PC-9 (cell line): ENCODE data around the gene RNF4. TPM values are rescaled to one million over a fixed set of nuclear protein-coding genes. Genes with fewer than 3 reads are reported as not detected.

Experiments used
- BruUV-seq: library from RNA; stranded (reverse); fragments of 400-500 nt; replicated peaks from 2 replicates; lab custom pipeline; 2021; lab: Mats Ljungman, UMichigan
- CTCF ChIA-PET: fragments of 300-600 bp; sonication (Branson Sonifier 250); formaldehyde crosslinking; loops from one replicate; lab custom pipeline; 2022; ENCODE audit warnings: antibody characterized with exemption; lab: Charles Lee
- POLR2A ChIA-PET: fragments of 300-600 bp; sonication (Branson Sonifier 250); formaldehyde crosslinking; loops from one replicate; lab custom pipeline; 2022; ENCODE audit warnings: antibody characterized with exemption; ENCODE audit not compliant: unreplicated experiment; lab: Charles Lee
- DNase-seq, 2 experiments: peaks; one replicate each; pipeline versions ENCODE4 v3.0.0 to v3.0.0-alpha.2; 2015 to 2022; ENCODE audit warnings: mixed read lengths in 1 of 2
- H2AFZ ChIP-seq: fragments of 200-600 bp; sonication (generic); 2 replicates; pipeline ENCODE4 v1.8.1; 2017; ENCODE audit warnings: antibody characterized with exemption
- H3F3A ChIP-seq: fragments of 200-600 bp; sonication (generic); 2 replicates; pipeline ENCODE4 v1.8.1; 2017; ENCODE audit warnings: antibody characterized with exemption, mild to moderate bottlenecking, low read depth; ENCODE audit not compliant: insufficient read depth
- H3K27ac ChIP-seq: fragments of 200-600 bp; sonication (generic); 2 replicates; pipeline ENCODE4 v1.6.1; 2016; ENCODE audit warnings: mixed run types
- H3K27me3 ChIP-seq: fragments of 200-600 bp; sonication (generic); 2 replicates; pipeline ENCODE4 v1.6.1; 2016; ENCODE audit warnings: low read depth, mixed run types; ENCODE audit not compliant: insufficient read depth
- H3K36me3 ChIP-seq: fragments of 200-600 bp; sonication (generic); 2 replicates; pipeline ENCODE4 v1.6.1; 2016; ENCODE audit warnings: low read depth, mixed run types
- H3K4me1 ChIP-seq: fragments of 200-600 bp; sonication (generic); replicated peaks from 2 replicates; pipeline ENCODE4 v1.6.1; 2016; ENCODE audit warnings: mixed run types; ENCODE audit not compliant: insufficient read depth
- H3K4me2 ChIP-seq: fragments of 200-600 bp; sonication (generic); 2 replicates; pipeline ENCODE4 v1.6.1; 2017; ENCODE audit warnings: mixed run types
- H3K4me3 ChIP-seq: fragments of 200-600 bp; sonication (generic); 2 replicates; pipeline ENCODE4 v1.6.1; 2016; ENCODE audit warnings: mixed run types
- H3K79me2 ChIP-seq: fragments of 200-600 bp; sonication (generic); 2 replicates; pipeline ENCODE4 v1.6.1; 2017; ENCODE audit warnings: low read depth, mixed run types
- H3K9me2 ChIP-seq: fragments of 200-600 bp; sonication (generic); 2 replicates; pipeline ENCODE4 v1.8.1; 2017; ENCODE audit warnings: mild to moderate bottlenecking; ENCODE audit not compliant: insufficient read depth
- H3K9me3 ChIP-seq: fragments of 200-600 bp; sonication (generic); 2 replicates; pipeline ENCODE4 v1.8.1; 2016; ENCODE audit warnings: low read depth; ENCODE audit not compliant: insufficient read depth
- H4K20me1 ChIP-seq: fragments of 200-600 bp; sonication (generic); 2 replicates; pipeline ENCODE4 v1.8.1; 2017; ENCODE audit not compliant: insufficient read depth
- EZH2 ChIP-seq: fragments of 200-600 bp; sonication (generic); IDR thresholded peaks from 2 replicates; pipeline ENCODE4 v1.8.0; 2017; ENCODE audit warnings: antibody characterized with exemption, low read depth
- intact Hi-C: fragments of 100-400 bp; cut with micrococcal nuclease; formaldehyde crosslinking; loops from one replicate; pipeline ENCODE4 v1.10.0; 2022; ENCODE audit not compliant: unreplicated experiment
- total RNA-seq: library from RNA; stranded (reverse); gene quantifications from 2 replicates; pipeline ENCODE4 v1.2.3, GENCODE V29; 2021
- TF ChIP-seq, protein P1 (sequence below): fragments of 200-600 bp; sonication (generic); conservative IDR thresholded peaks from 2 replicates; pipeline ENCODE4 v1.6.1; 2017; ENCODE audit warnings: mixed run types, antibody characterized with exemption, mild to moderate bottlenecking, moderate library complexity

The RNF4 gene
- total RNA-seq, 1 experiment from 2014 or later, result 63.5 TPM

DNA sequence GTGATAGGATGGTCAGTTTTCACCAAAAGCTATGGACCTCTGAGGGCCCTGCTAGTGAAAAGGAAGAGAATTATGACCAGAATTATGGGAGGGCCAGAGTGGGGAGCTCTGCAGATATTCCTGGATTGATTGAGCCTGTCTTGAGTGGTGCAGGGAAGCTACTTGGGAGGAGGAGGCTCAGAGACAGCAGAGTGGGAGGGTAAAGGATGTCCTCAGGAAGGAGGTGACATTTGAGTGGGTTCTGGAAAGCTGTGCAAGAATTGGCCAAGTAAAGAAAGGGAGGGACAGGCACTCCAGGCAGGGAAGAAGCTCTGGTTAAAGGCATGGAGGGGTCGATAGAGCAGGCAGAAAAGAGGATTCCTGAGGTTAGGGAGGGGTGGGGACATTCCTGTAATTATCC lies 24.1 kb downstream of the RNF4 start:
- Histone ChIP-seq H3K9me3 (no peaks in the 10 kb centered on the region), H3F3A (peaks cover 6% of the 10 kb centered on the region; the same call in 1 of the 2 replicates), H2AFZ (no peak overlapping the region), H4K20me1 (peaks cover 22% of the 10 kb centered on the region), H3K4me2 (no peak overlapping the region), H3K27ac (no peak overlapping the region), H3K4me1 (0 out of 2 replicates have a peak, but pooled peaks cover 5% of the 10 kb centered on the region), H3K9me2 (no peaks in the 10 kb centered on the region), H3K4me3 (no peak overlapping the region), H3K36me3 (peaks cover 8% of the 10 kb centered on the region; the same call in 1 of the 2 replicates), H3K27me3 (no peaks in the 10 kb centered on the region), H3K79me2 (peaks cover 29% of the 10 kb centered on the region)
- intact Hi-C loops, result no loop called here
- DNase-seq, result no peak
- BruUV-seq, result no TSS peak
- ChIA-PET CTCF (no interaction called here), POLR2A (interaction anchor here (0.6 kb wide), 1 partner anchor 24 kb away, joined by 4 read pairs; no protein-coding TSS in a partner anchor)
- TF ChIP-seq, protein P1, sequence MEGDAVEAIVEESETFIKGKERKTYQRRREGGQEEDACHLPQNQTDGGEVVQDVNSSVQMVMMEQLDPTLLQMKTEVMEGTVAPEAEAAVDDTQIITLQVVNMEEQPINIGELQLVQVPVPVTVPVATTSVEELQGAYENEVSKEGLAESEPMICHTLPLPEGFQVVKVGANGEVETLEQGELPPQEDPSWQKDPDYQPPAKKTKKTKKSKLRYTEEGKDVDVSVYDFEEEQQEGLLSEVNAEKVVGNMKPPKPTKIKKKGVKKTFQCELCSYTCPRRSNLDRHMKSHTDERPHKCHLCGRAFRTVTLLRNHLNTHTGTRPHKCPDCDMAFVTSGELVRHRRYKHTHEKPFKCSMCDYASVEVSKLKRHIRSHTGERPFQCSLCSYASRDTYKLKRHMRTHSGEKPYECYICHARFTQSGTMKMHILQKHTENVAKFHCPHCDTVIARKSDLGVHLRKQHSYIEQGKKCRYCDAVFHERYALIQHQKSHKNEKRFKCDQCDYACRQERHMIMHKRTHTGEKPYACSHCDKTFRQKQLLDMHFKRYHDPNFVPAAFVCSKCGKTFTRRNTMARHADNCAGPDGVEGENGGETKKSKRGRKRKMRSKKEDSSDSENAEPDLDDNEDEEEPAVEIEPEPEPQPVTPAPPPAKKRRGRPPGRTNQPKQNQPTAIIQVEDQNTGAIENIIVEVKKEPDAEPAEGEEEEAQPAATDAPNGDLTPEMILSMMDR, result no peak
- no peak for TF ChIP-seq EZH2

DNA sequence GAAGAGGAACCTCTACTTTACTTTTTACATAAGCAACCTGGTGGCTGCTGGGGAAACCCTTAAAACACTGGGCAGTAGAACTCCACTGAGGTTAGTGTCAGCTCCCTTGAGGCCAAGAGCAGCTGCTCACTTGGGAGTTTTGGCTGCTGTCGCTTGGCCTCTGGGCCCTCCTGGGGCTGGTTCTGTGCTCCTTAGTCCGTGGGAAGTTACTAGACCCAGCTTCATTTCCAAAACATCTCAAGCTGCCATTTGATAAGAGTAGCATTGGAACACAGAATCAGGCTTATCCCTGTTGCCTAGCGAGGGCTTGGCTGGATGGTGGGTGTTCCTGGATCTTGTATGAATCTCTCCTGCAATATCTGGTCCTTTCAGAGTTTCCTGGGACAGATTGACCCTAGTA lies 26.1 kb downstream of the RNF4 start:
- no peaks in the 10 kb centered on the region for H3K9me3 ChIP-seq
- peaks cover 8% of the 10 kb centered on the region; the same call in 1 of the 2 replicates for H3K36me3 ChIP-seq
- H2AFZ ChIP-seq, result no peak overlapping the region
- H3K27me3 ChIP-seq, result no peaks in the 10 kb centered on the region
- DNase-seq, result no peak
- no TSS peak for BruUV-seq
- peaks cover 11% of the 10 kb centered on the region for H4K20me1 ChIP-seq
- H3K4me2 ChIP-seq, result no peak overlapping the region
- CTCF ChIA-PET, result no interaction called here
- H3K4me3 ChIP-seq, result no peak overlapping the region
- no peak overlapping the region for H3K27ac ChIP-seq
- H3K4me1 ChIP-seq, result 0 out of 2 replicates have a peak, but pooled peaks cover 4% of the 10 kb centered on the region
- POLR2A ChIA-PET, result no interaction called here
- no peaks in the 10 kb centered on the region for H3K9me2 ChIP-seq
- H3K79me2 ChIP-seq, result peaks cover 18% of the 10 kb centered on the region
- TF ChIP-seq, protein P1, result no peak
- no peak for TF ChIP-seq EZH2
- peaks cover 3% of the 10 kb centered on the region; the same call in 1 of the 2 replicates for H3F3A ChIP-seq
- intact Hi-C loops, result no loop called here

DNA sequence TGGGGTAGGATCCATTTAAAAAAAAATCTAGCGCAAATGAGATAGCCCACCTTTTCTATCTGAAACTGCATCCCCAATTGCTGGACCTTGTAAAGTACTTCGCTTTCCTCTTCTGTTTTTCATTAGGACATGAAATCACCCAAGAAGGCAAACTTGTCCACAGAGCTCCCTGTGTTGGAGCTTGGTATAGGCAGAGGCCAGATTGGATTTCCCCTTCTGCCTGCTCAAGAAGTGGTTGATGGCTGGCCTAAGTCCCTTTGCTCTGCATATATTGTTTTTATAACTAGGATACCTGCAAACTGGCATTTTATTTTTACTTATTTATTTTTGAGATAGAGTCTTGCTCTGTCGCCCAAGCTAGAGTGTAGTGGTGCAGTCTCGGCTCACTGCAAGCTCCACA lies 28.4 kb downstream of the RNF4 start:
- TF ChIP-seq, protein P1, result no peak
- no peak for TF ChIP-seq EZH2
- Histone ChIP-seq H3K4me1 (no peaks in the 10 kb centered on the region), H3K9me2 (no peaks in the 10 kb centered on the region), H3K4me3 (no peak overlapping the region), H3F3A (no peaks in the 10 kb centered on the region), H3K9me3 (no peaks in the 10 kb centered on the region), H4K20me1 (peaks cover 8% of the 10 kb centered on the region; the same call in 1 of the 2 replicates), H2AFZ (no peak overlapping the region), H3K27me3 (no peaks in the 10 kb centered on the region), H3K79me2 (peaks cover 8% of the 10 kb centered on the region), H3K27ac (no peak overlapping the region), H3K4me2 (no peak overlapping the region), H3K36me3 (peaks cover 6% of the 10 kb centered on the region)
- intact Hi-C loops, result no loop called here
- ChIA-PET CTCF (no interaction called here), POLR2A (no interaction called here)
- DNase-seq, result no peak
- no TSS peak for BruUV-seq
